Progenitor cell of endocrine pancreas (in vitro differentiated cells): ENCODE results near the gene ULBP1. TPM values are rescaled to one million over a fixed set of nuclear protein-coding genes. Genes with fewer than 3 reads are reported as not detected.
"Not testable (repeated sequence)": the region's sequence is repeated elsewhere in the genome, so short reads cannot be mapped to it uniquely, and the experiment has no call there.

Experiments
- DNase-seq: peaks from one replicate; pipeline ENCODE4 v3.0.0; 2021; ENCODE audit warnings: low spot score; ENCODE audit not compliant: unreplicated experiment
- H3K27ac Mint-ChIP-seq: 2 replicates; pipeline ENCODE4 v1.8.0; 2021; ENCODE audit warnings: mild to moderate bottlenecking, moderate library complexity, mixed read lengths
- H3K27me3 Mint-ChIP-seq: 2 replicates; pipeline ENCODE4 v1.8.0; 2021; ENCODE audit warnings: mixed read lengths
- H3K36me3 Mint-ChIP-seq: 2 replicates; pipeline ENCODE4 v1.8.0; 2022; ENCODE audit warnings: mixed read lengths; ENCODE audit not compliant: insufficient read depth
- H3K4me1 Mint-ChIP-seq: 2 replicates; pipeline ENCODE4 v1.8.0; 2021; ENCODE audit warnings: low read depth, mixed read lengths
- H3K4me3 Mint-ChIP-seq: 2 replicates; pipeline ENCODE4 v1.8.0; 2021; ENCODE audit warnings: low read depth, mild to moderate bottlenecking, moderate library complexity, mixed read lengths
- H3K9me3 Mint-ChIP-seq: 2 replicates; pipeline ENCODE4 v1.8.0; 2021; ENCODE audit warnings: low read depth, mixed read lengths
- CTCF ChIP-seq: fragments of 200-600 bp; sonication (generic); IDR thresholded peaks from one replicate; pipeline ENCODE4 v1.5.0; 2021; ENCODE audit warnings: antibody characterized with exemption, mild to moderate bottlenecking; ENCODE audit not compliant: unreplicated experiment
- total RNA-seq: library from RNA; stranded (reverse); gene quantifications from 2 replicates; pipeline ENCODE4 v1.2.1, GENCODE V29; 2021

The ULBP1 gene
- total RNA-seq, 1 donor from 2014 or later: 0.60 TPM

GRCh38 chr6:150004101-150004782 is 40.5 kb downstream of the ULBP1 start:
- Mint-ChIP-seq H3K4me3 (peak overlapping the region; percentile 87), H3K4me1 (peaks cover 3% of the 10 kb centered on the region), H3K9me3 (no peaks in the 10 kb centered on the region), H3K27me3 (peaks cover 51% of the 10 kb centered on the region), H3K36me3 (no peaks in the 10 kb centered on the region), H3K27ac (no peak overlapping the region)
- no peak for DNase-seq
- no peak for TF ChIP-seq CTCF

DNA sequence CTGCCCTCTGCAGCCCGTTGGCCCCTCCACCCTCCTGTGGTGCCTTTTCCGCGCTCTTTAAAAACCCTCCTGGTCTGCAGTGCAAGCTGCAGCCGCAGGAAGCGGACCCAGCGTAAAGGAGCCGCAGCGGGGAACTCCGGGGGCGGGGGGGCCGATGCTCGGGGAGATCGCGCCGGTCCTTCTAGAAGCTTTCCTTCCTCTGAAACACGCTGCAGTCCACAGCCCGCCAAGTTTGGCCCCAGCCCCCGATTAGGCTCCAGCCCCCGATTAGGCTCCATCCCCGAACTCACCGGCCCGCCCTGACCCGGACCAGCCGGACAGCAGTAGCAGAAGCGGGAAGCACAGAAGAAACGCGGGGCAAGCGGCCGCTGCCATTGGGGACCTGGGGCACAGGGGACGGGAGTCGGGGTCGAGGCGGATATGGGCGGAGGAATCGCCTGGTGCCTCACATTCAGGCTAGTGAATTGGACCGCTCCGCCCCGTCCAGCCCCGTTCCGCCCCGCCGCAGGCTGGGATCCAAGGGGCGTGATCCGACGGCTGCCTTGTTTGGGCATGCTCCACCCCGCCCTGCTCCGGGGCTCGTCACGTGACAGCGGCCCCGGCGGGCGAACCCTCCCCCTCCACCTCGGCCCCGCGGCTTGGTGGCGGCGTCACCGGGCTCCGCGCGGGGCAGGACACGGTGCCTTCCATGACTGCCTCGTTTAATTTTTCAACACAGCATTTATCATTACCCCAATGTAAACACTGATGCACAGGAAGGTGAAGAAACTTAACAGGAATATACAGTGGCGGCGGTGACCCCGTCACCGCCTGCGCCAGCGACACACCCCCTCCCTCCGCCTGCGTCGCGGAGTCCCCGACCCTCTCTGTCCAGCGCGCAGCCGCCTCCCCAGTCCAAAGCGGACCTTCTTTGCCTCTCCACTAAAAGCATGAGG is 41.3 kb downstream of the ULBP1 start:
- Mint-ChIP-seq H3K9me3 (no peaks in the 10 kb centered on the region), H3K27me3 (peaks cover 60% of the 10 kb centered on the region), H3K4me3 (peak overlapping the region; percentile 87), H3K36me3 (no peaks in the 10 kb centered on the region), H3K4me1 (peaks cover 3% of the 10 kb centered on the region), H3K27ac (peak overlapping the region; percentile 80)
- no peak for TF ChIP-seq CTCF
- DNase-seq: peak; percentile 92

DNA sequence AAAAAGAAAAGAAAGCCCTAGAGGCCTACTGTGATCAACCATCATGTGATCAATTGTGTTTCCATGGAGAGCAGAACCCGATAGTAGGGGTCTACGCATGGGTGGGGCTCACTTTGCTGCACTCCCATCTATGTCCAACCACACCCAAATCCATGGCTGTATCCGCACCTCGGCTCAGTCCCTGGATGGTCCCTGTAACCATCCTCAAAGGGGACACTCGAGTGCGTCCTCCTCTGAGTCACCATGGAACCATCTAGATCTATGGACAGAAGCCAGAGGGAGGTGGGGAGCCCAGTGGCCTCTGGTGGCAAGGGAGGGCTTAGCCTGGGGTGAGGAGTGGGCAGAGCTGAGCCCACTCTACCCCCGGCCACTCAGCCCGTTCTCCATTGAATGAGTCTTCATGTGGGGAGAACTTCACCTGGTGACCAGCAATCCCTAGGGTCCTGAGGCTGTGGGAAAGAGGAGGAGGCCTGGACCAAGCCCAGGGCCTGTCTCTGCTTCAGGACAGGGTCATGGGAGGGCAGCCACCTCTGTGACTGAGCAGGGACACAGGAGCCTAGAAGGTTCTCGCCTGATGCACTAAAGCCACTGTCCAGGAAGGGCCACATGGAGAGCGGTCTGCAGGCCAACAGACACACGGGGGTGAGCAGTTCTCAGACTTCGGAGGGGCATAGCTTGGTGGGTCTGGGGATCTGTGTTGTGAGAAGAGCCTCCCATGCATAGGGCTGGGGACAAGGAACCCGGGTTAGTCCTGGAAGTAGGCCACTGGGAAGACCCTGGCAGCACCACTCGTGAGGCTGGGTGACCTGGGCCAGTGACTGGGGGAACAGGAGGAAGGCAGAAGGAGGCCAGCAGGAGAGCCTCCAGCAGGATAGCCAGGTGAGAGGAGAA is 42.3 kb downstream of the ULBP1 start:
- TF ChIP-seq CTCF: no peak
- peak overlapping the region; percentile 87 for H3K4me3 Mint-ChIP-seq
- H3K36me3 Mint-ChIP-seq: no peaks in the 10 kb centered on the region
- peak overlapping the region; percentile 67 for H3K27ac Mint-ChIP-seq
- peak; percentile 8 for DNase-seq
- no peaks in the 10 kb centered on the region for H3K9me3 Mint-ChIP-seq
- peaks cover 3% of the 10 kb centered on the region for H3K4me1 Mint-ChIP-seq
- peaks cover 61% of the 10 kb centered on the region for H3K27me3 Mint-ChIP-seq

- no peaks in the 10 kb centered on the region for H3K9me3 Mint-ChIP-seq
- no peak overlapping the region for H3K27ac Mint-ChIP-seq
- H3K4me3 Mint-ChIP-seq: peak overlapping the region; percentile 7
- H3K4me1 Mint-ChIP-seq: peaks cover 3% of the 10 kb centered on the region
- H3K27me3 Mint-ChIP-seq: peaks cover 67% of the 10 kb centered on the region
- H3K36me3 Mint-ChIP-seq: no peaks in the 10 kb centered on the region
- peak; percentile 70 for TF ChIP-seq CTCF
- no peak for DNase-seq
Measured at GRCh38 chr6:150006961-150007464, 43.3 kb downstream of the ULBP1 start.

- Mint-ChIP-seq H3K9me3 (no peaks in the 10 kb centered on the region), H3K27me3 (peaks cover 75% of the 10 kb centered on the region), H3K4me1 (peaks cover 3% of the 10 kb centered on the region), H3K27ac (no peak overlapping the region), H3K36me3 (no peaks in the 10 kb centered on the region), H3K4me3 (no peak overlapping the region)
- no peak for TF ChIP-seq CTCF
- DNase-seq: no peak
Measured at GRCh38 chr6:150008588-150008987, 44.8 kb downstream of the ULBP1 start.

DNA sequence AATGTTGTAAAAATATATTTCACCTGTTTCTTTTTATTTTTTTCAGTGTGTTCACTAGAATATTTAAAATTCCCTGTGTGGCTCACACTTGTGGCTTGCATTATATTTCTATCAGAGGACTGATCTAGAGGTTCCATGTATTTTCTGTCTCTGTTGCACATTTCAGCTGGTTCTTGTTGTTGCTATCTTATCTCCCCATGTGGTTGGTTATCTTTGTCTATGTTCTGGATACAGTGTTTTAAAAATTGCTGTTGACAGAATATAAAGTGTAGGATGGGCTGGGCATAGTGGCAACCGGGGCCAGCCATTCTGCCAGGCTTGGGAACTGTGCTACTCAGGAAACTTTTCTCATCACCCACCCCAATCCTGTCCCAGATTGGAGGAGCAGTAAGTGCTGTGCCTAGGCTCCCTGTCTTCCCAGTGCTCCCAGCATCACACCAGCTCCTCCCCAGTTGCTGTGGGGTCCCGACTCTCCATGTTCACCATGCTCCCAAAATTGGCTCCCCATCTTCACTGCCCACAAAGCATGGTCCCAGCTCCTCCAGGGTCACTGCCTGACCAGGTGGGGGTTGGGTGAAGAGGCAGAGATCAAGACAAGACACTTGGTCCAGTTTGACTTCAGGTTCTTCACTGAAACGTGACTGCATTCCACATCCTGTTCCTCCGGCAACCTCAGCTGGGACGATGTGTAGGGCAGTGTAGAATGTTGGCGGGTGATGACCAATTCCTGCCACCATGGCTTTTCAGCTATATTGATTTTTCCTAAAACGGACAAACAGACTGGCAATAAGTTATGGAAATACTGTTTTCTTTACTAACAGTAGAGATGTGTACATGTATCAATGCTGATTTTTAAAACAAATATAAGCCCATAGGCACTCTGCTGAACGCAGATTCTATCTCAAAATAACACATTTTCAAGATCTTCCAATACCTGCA is 49.4 kb downstream of the ULBP1 start:
- H3K9me3 Mint-ChIP-seq, H3K36me3 Mint-ChIP-seq, H3K4me3 Mint-ChIP-seq, DNase-seq, H3K4me1 Mint-ChIP-seq, H3K27ac Mint-ChIP-seq: not testable (repeated sequence)
- peaks cover 93% of the 10 kb centered on the region for H3K27me3 Mint-ChIP-seq
